Stimulated activated CD8-positive, alpha-beta memory T cell treated with anti-CD3 and anti-CD28 coated beads, Interleukin-12 subunit alpha, Interleukin-12 subunit beta, amount 100 ng/mL, for 4 hours (primary cell): Measurements from ENCODE around the gene ARHGAP29.
"Not testable (repeated sequence)": the region's sequence is repeated elsewhere in the genome, so short reads cannot be mapped to it uniquely, and the experiment has no call there.

Experiments used
- DNase-seq: peaks from one replicate; pipeline ENCODE4 v3.0.0-alpha.2; 2020; ENCODE audit warnings: low read depth

ARHGAP29 gene

GRCh38 chr1:94165843-94166242 lies 71.5 kb downstream of the ARHGAP29 start:
- no peak for DNase-seq

DNA sequence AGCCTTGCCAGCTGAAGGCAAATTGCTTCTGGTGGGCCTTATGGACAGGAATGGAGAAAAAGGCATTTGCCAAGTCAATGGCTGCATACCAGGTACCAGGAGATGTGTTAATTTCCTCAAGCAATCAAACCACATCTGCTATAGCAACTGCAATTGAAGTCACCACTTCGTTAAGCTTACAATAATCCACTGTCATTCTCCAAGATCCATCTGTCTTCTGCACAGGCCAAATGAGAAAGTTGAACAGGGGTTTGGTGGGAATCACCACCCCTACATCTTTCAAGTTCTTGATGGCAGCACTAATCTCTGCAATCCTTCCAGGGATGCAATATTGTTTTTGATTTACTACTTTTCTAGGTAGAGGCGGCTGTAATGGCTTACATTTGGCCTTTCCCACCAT lies 72.5 kb downstream of the ARHGAP29 start:
- DNase-seq = not testable (repeated sequence)

- not testable (repeated sequence) for DNase-seq
Observed at GRCh38 chr1:94164121-94164520, 73.3 kb downstream of the ARHGAP29 start.

- DNase-seq = not testable (repeated sequence)
Observed at GRCh38 chr1:94163249-94163648, 74.1 kb downstream of the ARHGAP29 start.

- DNase-seq = no peak
Observed at GRCh38 chr1:94160811-94161210, 76.6 kb downstream of the ARHGAP29 start.

- DNase-seq = no peak
Observed at GRCh38 chr1:94156096-94156625, 81.2 kb downstream of the ARHGAP29 start.

GRCh38 chr1:94154989-94155388 lies 82.4 kb downstream of the ARHGAP29 start:
- no peak for DNase-seq

DNA sequence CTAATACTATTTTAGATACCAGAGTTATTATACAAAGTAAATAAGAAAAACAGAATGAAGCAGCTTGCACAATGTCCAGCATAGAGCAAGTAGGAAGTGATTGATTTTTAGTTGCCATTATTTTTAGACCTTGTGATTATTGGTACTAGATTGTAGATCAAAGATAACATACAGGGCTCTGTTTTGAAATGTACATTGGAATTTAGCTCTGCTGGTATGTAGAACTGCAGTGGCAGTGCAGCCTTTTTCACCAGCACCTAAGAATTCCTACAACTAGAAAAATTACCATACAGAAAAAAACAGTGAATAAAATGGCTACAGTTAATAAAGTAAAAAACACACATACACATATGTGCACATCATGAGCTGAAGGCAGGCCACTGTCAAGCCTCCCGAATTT lies 84.3 kb downstream of the ARHGAP29 start:
- no peak for DNase-seq

DNA sequence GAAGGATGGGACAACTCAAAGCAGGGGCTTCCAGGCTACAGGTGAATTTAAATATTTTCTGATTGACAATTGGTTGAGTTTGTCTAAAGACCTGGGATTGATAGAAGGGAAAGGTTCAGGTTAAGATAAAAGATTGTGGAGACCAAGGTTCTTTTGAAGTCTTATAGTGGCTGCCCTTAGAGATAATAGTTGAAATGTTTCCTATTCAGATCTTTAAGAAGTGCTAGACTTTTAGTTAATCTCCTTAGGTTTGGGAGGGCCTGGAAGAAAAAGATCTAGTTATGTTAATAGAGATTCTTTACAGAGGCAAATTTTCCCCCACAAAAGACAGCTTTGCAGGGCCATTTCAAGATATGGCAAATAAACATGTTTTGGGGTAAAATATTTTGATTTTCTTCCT lies 88.2 kb downstream of the ARHGAP29 start:
- not testable (repeated sequence) for DNase-seq

DNA sequence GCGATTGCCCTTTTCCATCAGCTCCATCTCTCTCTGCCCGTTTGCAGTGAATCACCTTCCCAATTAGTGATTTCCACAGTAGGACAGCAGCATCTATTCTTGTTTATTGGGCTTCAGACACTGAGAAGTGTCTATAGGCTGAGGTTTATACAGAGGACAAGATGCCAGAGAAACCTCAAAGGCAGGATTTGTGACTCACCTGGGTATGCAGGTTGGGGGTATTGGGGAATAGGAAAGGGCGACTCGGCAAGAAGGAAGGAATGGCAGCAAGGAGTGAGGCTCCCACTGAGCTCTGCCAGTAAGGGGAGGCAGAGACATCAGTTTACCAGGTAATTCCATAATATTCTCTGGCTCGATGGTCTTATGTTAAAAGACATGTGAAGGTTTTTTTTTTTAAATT lies 91.1 kb downstream of the ARHGAP29 start:
- no peak for DNase-seq

GRCh38 chr1:94144836-94145235 lies 92.5 kb downstream of the ARHGAP29 start:
- no peak for DNase-seq

DNA sequence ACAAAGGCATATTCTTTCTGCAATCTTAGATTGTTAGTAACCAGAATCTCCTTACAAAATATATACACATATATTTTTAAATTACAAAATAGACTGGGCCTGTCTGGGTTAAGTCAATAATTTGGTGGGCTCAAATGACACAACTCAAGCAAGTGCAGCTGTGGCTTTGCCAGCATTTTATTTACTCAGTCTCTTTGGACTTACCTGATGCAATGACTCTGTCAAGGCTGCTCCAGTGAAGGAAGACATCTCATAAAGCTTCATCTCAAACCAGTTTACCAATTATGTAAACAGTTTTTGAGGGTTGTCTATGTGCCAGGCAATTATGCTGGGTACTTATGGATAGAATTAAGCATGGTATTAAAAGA lies 93.6 kb downstream of the ARHGAP29 start:
- DNase-seq = no peak

- no peak for DNase-seq
Observed at GRCh38 chr1:94143173-94143808, 94.1 kb downstream of the ARHGAP29 start.

DNA sequence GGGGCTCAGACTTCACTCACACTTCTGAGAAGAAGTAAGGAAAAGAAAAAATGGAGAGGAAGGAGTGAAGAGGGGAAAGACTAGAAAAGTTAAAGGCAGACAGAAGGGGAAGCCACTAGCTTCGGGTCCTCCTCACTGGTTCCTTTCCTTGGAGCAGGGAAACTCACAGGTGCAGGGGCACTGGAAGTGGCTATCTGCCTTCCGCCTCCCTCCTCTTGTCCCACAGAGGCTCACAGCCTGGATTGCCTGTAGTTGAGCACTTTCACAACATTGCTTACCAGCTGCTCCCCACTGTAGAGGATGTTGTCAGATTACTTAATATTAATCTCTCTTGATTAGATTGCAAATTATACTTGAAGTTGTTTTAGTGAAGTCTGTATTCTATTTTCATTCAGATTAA lies 94.8 kb downstream of the ARHGAP29 start:
- DNase-seq = no peak

GRCh38 chr1:94142022-94142421 lies 95.4 kb downstream of the ARHGAP29 start:
- no peak for DNase-seq

DNA sequence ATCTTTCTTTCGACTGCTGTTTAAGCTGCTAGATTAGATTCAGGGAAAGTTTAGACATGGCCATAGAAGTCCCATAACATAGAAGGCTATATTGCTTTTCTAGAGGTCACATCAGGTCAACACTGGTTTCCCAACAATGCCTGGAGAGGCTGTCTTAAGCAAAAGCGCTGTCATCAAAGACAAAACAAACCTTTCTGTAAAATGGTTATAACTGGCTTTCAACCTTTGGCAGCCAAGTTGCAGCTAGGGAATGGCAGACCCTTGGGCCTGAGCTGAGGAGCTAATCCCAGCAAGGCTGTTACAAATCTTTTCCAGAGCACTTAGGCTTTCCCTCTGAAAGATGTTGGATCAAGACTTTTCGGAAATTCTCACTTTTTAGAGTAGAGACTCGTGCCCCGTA lies 105.3 kb downstream of the ARHGAP29 start:
- no peak for DNase-seq

DNA sequence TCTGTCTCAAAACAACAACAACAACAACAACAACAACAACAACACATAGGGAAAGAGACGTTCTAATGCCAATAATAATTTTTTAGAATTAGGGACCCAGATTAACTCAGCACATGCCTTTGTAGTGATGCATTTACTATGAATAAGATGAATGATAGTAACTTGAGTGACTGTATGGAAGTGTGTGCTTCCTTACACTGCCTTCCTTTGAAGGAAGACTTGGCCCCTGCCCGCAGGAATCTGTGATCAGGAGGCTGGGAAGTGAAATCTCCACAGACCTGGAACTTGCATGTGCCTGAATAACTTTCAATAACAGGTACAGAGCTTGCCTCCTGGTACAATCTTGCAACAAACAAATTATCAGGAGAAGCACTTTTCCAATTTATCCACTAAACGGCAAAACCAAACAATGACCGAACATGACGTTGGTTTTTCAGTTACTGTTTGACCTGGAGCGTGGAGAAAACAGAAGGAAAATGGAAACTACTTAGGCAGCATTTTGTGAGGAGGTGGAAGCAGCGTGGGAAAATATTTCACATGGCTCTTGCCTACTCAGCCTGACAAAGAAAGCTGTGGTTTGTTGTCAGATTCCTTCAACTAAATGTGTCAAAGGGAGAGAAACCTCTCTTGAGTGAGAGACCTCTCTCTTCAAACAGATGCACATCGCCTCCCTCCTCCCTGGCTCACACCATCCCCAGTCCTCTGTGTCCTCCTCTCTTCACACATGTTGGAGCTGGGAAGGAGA lies 106.4 kb downstream of the ARHGAP29 start:
- no peak for DNase-seq

- no peak for DNase-seq
Observed at GRCh38 chr1:94126651-94127050, 110.7 kb downstream of the ARHGAP29 start.

DNA sequence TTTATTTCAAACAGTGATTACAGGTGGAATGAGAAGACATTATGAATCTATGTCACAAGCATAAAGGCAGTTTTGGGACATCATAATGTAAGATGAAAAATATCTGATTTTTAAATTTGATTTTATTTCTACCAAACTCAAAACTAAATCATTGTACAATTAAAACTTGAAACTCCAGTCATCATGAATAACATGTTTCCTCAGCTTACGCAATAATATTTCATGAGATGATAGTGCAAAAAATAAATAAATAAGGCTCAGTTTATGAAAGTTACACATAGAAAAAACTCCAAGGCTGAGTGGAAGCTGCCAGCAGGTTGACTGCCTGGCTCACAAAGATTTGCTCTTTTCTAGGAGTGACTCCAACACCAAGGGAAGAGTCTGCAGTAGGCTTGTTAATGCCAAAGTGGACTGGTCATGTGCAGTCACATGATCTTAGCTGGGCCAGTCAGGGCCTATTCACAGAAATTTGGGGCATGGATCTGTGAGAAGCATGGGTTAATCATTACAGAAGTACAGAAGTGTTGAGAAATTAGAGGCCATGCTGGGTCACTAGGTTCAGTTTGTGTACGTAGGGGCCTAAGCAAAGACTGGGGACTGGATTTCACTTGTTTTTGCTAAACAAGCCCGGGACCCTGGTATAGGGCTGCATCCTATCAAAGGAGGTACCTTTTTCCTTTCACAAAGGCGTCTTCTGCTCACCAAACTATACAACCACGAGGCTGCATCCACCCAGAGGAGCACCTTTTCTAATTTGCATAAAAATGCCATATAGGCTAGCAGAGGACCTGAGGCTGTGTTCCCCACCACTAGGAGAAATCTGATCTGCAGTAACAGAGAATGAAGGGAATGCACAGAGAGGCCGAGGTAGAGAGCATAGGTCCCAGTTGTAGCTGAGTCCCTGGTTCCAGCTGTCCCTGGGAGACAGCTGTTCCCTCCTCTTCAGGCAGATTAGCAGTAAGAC lies 111.6 kb downstream of the ARHGAP29 start:
- DNase-seq = no peak

DNA sequence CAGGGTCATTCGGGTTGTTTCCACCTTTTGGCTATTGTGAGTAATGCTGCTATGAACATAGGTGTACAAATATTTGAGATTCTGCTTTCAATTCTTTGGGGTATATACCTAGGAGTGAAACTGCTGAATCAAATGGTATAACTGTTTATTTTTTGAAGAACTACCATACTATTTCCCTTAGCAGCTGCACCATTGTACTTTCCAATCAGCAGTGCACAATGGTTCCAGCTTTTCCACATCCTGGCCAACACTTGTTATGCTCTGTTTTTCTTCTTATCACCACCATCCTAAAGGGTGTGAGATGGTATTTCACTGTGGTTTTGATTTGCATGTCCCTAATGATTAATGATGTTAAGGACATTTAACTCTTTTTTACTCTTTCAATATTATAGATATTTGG lies 112.8 kb downstream of the ARHGAP29 start:
- no peak for DNase-seq

GRCh38 chr1:94122201-94122970 lies 115.0 kb downstream of the ARHGAP29 start:
- DNase-seq = no peak
